GM12878 (cell line): ENCODE data around the gene ZBTB48. TPM values are rescaled to one million over a fixed set of nuclear protein-coding genes. Genes with fewer than 3 reads are reported as not detected.

Experiments
- DPF2 ChIP-seq: fragments of 450-650 bp; IDR thresholded peaks from 2 replicates; pipeline ENCODE4 v1.6.1; 2017; ENCODE audit warnings: mild to moderate bottlenecking
- E2F4 ChIP-seq: IDR thresholded peaks from 2 replicates; pipeline ENCODE4 v1.6.1; 2012; ENCODE audit warnings: low read depth, low read length, improper control_type of control experiment
- EGR1 ChIP-seq, 2 experiments: IDR thresholded peaks; 1 replicate in 1 of 2; 2 replicates in 1 of 2; pipeline ENCODE4 v1.6.1; 2011 to 2012; ENCODE audit warnings: low read depth in 2 of 2, low read length in 2 of 2, borderline replicate concordance in 1 of 2, mild to moderate bottlenecking in 1 of 2, moderate library complexity in 1 of 2
- ETV6 ChIP-seq, 2 experiments: fragments of 450-650 bp in 1 of 2; IDR thresholded peaks in 1 of 2; conservative IDR thresholded peaks in 1 of 2; 2 replicates each; pipeline ENCODE4 v1.6.1; 2014; ENCODE audit warnings: antibody characterized with exemption in 1 of 2, borderline replicate concordance in 1 of 2, low read depth in 1 of 2, mild to moderate bottlenecking in 1 of 2, moderate library complexity in 1 of 2
- HDAC2 ChIP-seq: fragments of 200-600 bp; sonication (generic); IDR thresholded peaks from 2 replicates; pipeline ENCODE4 v1.6.1; 2017
- HDGF ChIP-seq: fragments of 450-650 bp; IDR thresholded peaks from 2 replicates; pipeline ENCODE4 v1.6.1; 2016; ENCODE audit warnings: antibody characterized with exemption
- JUNB ChIP-seq: IDR thresholded peaks from 2 replicates; pipeline ENCODE4 v1.6.1; 2016; ENCODE audit warnings: antibody characterized with exemption, mild to moderate bottlenecking
- MEF2A ChIP-seq: IDR thresholded peaks from 2 replicates; pipeline ENCODE4 v1.6.1; 2011; ENCODE audit warnings: low read depth, mild to moderate bottlenecking, low read length, moderate library complexity; ENCODE audit not compliant: insufficient read depth
- MYC ChIP-seq: IDR thresholded peaks from 2 replicates; pipeline ENCODE4 v1.6.1; 2011; ENCODE audit warnings: mild to moderate bottlenecking, low read length, moderate library complexity, inconsistent platforms; ENCODE audit not compliant: insufficient read depth, insufficient replicate concordance, insufficient read length, severe bottlenecking
- NFYA ChIP-seq: IDR thresholded peaks from 2 replicates; pipeline ENCODE4 v1.6.1; 2011; ENCODE audit warnings: low read depth, mild to moderate bottlenecking, low read length, improper control_type of control experiment, borderline replicate concordance
- PAX5 ChIP-seq: IDR thresholded peaks from 2 replicates; pipeline ENCODE4 v1.6.1; 2011; ENCODE audit warnings: low read depth, low read length, borderline replicate concordance
- POU2F2 ChIP-seq: IDR thresholded peaks from 3 replicates; pipeline ENCODE4 v1.6.1; 2011; ENCODE audit warnings: low read depth, mild to moderate bottlenecking, low read length, borderline replicate concordance
- RAD21 ChIP-seq: IDR thresholded peaks from 2 replicates; pipeline ENCODE4 v1.6.1; 2011; ENCODE audit warnings: mild to moderate bottlenecking, low read depth, low read length, moderate library complexity; ENCODE audit not compliant: insufficient read depth
- RELA ChIP-seq: fragments of 450-650 bp; IDR thresholded peaks from 2 replicates; pipeline ENCODE4 v1.8.0; 2014; ENCODE audit warnings: borderline replicate concordance; ENCODE audit not compliant: partially characterized antibody
- RELB ChIP-seq: fragments of 450-650 bp; IDR thresholded peaks from 2 replicates; pipeline ENCODE4 v1.6.1; 2017; ENCODE audit warnings: low read depth, mild to moderate bottlenecking, moderate library complexity
- RUNX3 ChIP-seq: IDR thresholded peaks from 2 replicates; pipeline ENCODE4 v1.6.1; 2012; ENCODE audit warnings: low read length, inconsistent platforms
- SMAD1 ChIP-seq: fragments of 450-650 bp; IDR thresholded peaks from 2 replicates; pipeline ENCODE4 v1.6.1; 2018; ENCODE audit warnings: mild to moderate bottlenecking, low read depth; ENCODE audit not compliant: partially characterized antibody
- SMC3 ChIP-seq: IDR thresholded peaks from 2 replicates; pipeline ENCODE4 v1.6.1; 2011; ENCODE audit warnings: low read length, improper control_type of control experiment, borderline replicate concordance
- SPI1 ChIP-seq: IDR thresholded peaks from 2 replicates; pipeline ENCODE4 v1.6.1; 2011; ENCODE audit warnings: low read depth, mild to moderate bottlenecking, low read length, moderate library complexity, borderline replicate concordance; ENCODE audit not compliant: insufficient read depth
- WRNIP1 ChIP-seq: IDR thresholded peaks from 2 replicates; pipeline ENCODE4 v1.6.1; 2011; ENCODE audit warnings: low read depth, low read length, improper control_type of control experiment, borderline replicate concordance
- YY1 ChIP-seq: IDR thresholded peaks from 2 replicates; pipeline ENCODE4 v1.6.1; 2011; ENCODE audit warnings: low read depth, mild to moderate bottlenecking, low read length
- ZBTB4 ChIP-seq: fragments of 450-650 bp; formaldehyde crosslinking; IDR thresholded peaks from 2 replicates; pipeline ENCODE4 v1.4.0; 2022; ENCODE audit warnings: mild to moderate bottlenecking, moderate library complexity
- ZNF207 ChIP-seq: fragments of 450-650 bp; IDR thresholded peaks from 2 replicates; pipeline ENCODE4 v1.6.1; 2014; ENCODE audit warnings: antibody characterized with exemption, mild to moderate bottlenecking, borderline replicate concordance
- ZNF274 ChIP-seq: IDR thresholded peaks from one replicate; pipeline ENCODE4 v1.8.0; 2011; ENCODE audit not compliant: insufficient read length, insufficient read depth
- polyA plus RNA-seq, 11 experiments: library from polyadenylated mRNA; depleted of rRNA in 4 of 11; unstranded in 6 of 11; stranded (reverse) in 5 of 11; fragments of >200 nt; fragmentation: Nextera tagmentation in 4 of 11; fragmentation: Illumina TruSeq in 1 of 11; extraction: Ambion mirVana in 4 of 11; extraction: Trizol in 1 of 11; gene quantifications; 1 replicate in 1 of 11; 2 replicates in 10 of 11; pipeline versions ENCODE4 v1.2.1 to v1.2.3, GENCODE V29; 2011 to 2016; ENCODE audit warnings: inconsistent platforms in 2 of 11, missing spikeins in 2 of 11, low read depth in 1 of 11
- total RNA-seq, 4 experiments: library from RNA; depleted of rRNA in 3 of 4; stranded (reverse); fragments of >200 nt in 3 of 4; fragmentation: Illumina TruSeq in 1 of 4; extraction: Trizol in 1 of 4; gene quantifications; 2 replicates each; pipeline versions ENCODE4 v1.2.1 to v1.2.3, GENCODE V29; 2013 to 2021
- TF ChIP-seq, protein P1 (sequence below): IDR thresholded peaks from 2 replicates; pipeline ENCODE4 v1.6.1; 2012; ENCODE audit warnings: low read depth, low read length, improper control_type of control experiment

ZBTB48 gene
- total and polyA plus RNA-seq, 10 of the 15 experiments (the other 5 are each of a cell fraction or from before 2014, with no cell fraction given), result 1.00 to 25.3 (median 16.7) TPM

GRCh38 chr1:6613361-6614018 is 33.7 kb downstream of the ZBTB48 start, which contains the start of gene PHF13 (continued):
- no peak for TF ChIP-seq POU2F2
- no peak for TF ChIP-seq WRNIP1
- no peak for TF ChIP-seq RELB
- TF ChIP-seq PAX5, result no peak
- TF ChIP-seq SMC3, result no peak
- 0 out of 2 replicates have a peak, but pooled peaks have one; percentile 68 for TF ChIP-seq HDGF
- TF ChIP-seq ZBTB4 (CRISPR knock-in tag), result no peak
- TF ChIP-seq, protein P1, sequence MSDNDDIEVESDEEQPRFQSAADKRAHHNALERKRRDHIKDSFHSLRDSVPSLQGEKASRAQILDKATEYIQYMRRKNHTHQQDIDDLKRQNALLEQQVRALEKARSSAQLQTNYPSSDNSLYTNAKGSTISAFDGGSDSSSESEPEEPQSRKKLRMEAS, result no peak; the same call in none of the 2 replicates
- TF ChIP-seq JUNB, result no peak
- peak; percentile 33 for TF ChIP-seq RUNX3
- TF ChIP-seq MEF2A, result no peak
- TF ChIP-seq ZNF274, result no peak
- TF ChIP-seq NFYA, result no peak
- TF ChIP-seq MYC, result peak; percentile 41
- no peak for TF ChIP-seq ETV6 (conservative IDR thresholded peaks at IDR 0.05 in 1 of 2, IDR thresholded peaks at IDR 0.05 in 1 of 2; ENCODE audit: borderline replicate concordance in 1 of 2, low read depth in 1 of 2)
- TF ChIP-seq E2F4, result 0 out of 2 replicates have a peak, but pooled peaks have one; percentile 21
- TF ChIP-seq DPF2, result 0 out of 2 replicates have a peak, but pooled peaks have one; percentile 21
- no peak for TF ChIP-seq SPI1
- TF ChIP-seq ZNF207, result no peak
- TF ChIP-seq RAD21, result no peak
- no peak for TF ChIP-seq SMAD1
- peak; percentile 57; the same call in 1 of the 2 replicates for TF ChIP-seq YY1
- peak; percentile 27 for TF ChIP-seq RELA
- TF ChIP-seq EGR1 (IDR thresholded peaks at IDR 0.05; ENCODE audit: borderline replicate concordance in 1 of 2, low read depth in 2 of 2, low read length in 2 of 2), result peak in 1 of 2 experiments; percentile 96; a peak in 2 of 3 replicates
- no peak for TF ChIP-seq HDAC2
